ENCODE measurements around the gene CSRP1. TPM values are rescaled to one million over a fixed set of nuclear protein-coding genes. Genes with fewer than 3 reads are reported as not detected.

Gene CSRP1
- total and polyA plus RNA-seq, 2 of the 13 experiments (the other 11 are each of a cell fraction or from before 2014, with no cell fraction given), result 17.7 to 68.9 TPM

DNA sequence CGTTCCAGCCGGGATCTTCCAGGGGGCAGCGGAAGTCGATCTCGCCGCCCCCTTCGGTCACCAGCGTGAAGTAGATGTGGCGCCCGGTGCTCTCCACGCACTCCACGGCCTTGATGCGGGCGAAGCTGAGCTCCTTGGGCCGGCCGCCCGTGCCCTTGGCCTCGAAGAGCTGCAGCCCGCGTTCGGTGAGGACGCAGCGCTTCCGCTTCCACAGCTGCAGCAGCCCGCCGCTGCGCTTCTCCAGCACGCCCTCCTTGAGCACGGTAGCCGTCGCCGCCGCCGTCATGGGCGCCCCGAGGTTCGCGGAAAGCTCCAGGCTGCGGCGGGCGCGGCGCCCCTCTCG, 38.5 kb downstream of the CSRP1 start (continued):
- TF ChIP-seq KAT7 (CRISPR knock-in tag; IDR thresholded peaks at IDR 0.05; ENCODE audit: borderline replicate concordance) (no peak), ZNF768 (CRISPR knock-in tag; IDR thresholded peaks at IDR 0.05) (0 out of 2 replicates have a peak, but pooled peaks have one; percentile 8), RBM39 (IDR thresholded peaks at IDR 0.05; ENCODE audit: low read depth, low read length, poor library complexity, severe bottlenecking) (no peak), ZNF317 (CRISPR knock-in tag; IDR thresholded peaks at IDR 0.05) (no peak), KLF16 (CRISPR knock-in tag; IDR thresholded peaks at IDR 0.05) (0 out of 4 replicates have a peak, but pooled peaks of 1 of the 2 experiments have one; percentile 4), RARA (CRISPR knock-in tag; IDR thresholded peaks at IDR 0.05) (peak; percentile 58), U2AF1 (optimal IDR thresholded peaks at IDR 0.05; ENCODE audit: low read depth, low read length) (no peak)
- TF ChIP-seq, protein P1, sequence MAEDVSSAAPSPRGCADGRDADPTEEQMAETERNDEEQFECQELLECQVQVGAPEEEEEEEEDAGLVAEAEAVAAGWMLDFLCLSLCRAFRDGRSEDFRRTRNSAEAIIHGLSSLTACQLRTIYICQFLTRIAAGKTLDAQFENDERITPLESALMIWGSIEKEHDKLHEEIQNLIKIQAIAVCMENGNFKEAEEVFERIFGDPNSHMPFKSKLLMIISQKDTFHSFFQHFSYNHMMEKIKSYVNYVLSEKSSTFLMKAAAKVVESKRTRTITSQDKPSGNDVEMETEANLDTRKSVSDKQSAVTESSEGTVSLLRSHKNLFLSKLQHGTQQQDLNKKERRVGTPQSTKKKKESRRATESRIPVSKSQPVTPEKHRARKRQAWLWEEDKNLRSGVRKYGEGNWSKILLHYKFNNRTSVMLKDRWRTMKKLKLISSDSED (CRISPR knock-in tag; IDR thresholded peaks at IDR 0.05), result no peak
- TF ChIP-seq, protein P2, sequence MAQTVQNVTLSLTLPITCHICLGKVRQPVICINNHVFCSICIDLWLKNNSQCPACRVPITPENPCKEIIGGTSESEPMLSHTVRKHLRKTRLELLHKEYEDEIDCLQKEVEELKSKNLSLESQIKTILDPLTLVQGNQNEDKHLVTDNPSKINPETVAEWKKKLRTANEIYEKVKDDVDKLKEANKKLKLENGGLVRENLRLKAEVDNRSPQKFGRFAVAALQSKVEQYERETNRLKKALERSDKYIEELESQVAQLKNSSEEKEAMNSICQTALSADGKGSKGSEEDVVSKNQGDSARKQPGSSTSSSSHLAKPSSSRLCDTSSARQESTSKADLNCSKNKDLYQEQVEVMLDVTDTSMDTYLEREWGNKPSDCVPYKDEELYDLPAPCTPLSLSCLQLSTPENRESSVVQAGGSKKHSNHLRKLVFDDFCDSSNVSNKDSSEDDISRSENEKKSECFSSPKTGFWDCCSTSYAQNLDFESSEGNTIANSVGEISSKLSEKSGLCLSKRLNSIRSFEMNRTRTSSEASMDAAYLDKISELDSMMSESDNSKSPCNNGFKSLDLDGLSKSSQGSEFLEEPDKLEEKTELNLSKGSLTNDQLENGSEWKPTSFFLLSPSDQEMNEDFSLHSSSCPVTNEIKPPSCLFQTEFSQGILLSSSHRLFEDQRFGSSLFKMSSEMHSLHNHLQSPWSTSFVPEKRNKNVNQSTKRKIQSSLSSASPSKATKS (CRISPR knock-in tag; IDR thresholded peaks at IDR 0.05), result no peak; the same call in 1 of the 2 replicates
- TF ChIP-seq, protein P3, sequence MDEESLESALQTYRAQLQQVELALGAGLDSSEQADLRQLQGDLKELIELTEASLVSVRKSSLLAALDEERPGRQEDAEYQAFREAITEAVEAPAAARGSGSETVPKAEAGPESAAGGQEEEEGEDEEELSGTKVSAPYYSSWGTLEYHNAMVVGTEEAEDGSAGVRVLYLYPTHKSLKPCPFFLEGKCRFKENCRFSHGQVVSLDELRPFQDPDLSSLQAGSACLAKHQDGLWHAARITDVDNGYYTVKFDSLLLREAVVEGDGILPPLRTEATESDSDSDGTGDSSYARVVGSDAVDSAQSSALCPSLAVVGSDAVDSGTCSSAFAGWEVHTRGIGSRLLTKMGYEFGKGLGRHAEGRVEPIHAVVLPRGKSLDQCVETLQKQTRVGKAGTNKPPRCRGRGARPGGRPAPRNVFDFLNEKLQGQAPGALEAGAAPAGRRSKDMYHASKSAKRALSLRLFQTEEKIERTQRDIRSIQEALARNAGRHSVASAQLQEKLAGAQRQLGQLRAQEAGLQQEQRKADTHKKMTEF (CRISPR knock-in tag; IDR thresholded peaks at IDR 0.05), result no peak
- TF ChIP-seq, protein P4, sequence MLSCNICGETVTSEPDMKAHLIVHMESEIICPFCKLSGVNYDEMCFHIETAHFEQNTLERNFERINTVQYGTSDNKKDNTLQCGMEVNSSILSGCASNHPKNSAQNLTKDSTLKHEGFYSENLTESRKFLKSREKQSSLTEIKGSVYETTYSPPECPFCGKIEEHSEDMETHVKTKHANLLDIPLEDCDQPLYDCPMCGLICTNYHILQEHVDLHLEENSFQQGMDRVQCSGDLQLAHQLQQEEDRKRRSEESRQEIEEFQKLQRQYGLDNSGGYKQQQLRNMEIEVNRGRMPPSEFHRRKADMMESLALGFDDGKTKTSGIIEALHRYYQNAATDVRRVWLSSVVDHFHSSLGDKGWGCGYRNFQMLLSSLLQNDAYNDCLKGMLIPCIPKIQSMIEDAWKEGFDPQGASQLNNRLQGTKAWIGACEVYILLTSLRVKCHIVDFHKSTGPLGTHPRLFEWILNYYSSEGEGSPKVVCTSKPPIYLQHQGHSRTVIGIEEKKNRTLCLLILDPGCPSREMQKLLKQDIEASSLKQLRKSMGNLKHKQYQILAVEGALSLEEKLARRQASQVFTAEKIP (CRISPR knock-in tag; IDR thresholded peaks at IDR 0.05; ENCODE audit: borderline replicate concordance), result no peak
- TF ChIP-seq, protein P5, sequence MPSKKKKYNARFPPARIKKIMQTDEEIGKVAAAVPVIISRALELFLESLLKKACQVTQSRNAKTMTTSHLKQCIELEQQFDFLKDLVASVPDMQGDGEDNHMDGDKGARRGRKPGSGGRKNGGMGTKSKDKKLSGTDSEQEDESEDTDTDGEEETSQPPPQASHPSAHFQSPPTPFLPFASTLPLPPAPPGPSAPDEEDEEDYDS (CRISPR knock-in tag; IDR thresholded peaks at IDR 0.05), result no peak
- TF ChIP-seq, protein P6, sequence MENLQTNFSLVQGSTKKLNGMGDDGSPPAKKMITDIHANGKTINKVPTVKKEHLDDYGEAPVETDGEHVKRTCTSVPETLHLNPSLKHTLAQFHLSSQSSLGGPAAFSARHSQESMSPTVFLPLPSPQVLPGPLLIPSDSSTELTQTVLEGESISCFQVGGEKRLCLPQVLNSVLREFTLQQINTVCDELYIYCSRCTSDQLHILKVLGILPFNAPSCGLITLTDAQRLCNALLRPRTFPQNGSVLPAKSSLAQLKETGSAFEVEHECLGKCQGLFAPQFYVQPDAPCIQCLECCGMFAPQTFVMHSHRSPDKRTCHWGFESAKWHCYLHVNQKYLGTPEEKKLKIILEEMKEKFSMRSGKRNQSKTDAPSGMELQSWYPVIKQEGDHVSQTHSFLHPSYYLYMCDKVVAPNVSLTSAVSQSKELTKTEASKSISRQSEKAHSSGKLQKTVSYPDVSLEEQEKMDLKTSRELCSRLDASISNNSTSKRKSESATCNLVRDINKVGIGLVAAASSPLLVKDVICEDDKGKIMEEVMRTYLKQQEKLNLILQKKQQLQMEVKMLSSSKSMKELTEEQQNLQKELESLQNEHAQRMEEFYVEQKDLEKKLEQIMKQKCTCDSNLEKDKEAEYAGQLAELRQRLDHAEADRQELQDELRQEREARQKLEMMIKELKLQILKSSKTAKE (CRISPR knock-in tag; IDR thresholded peaks at IDR 0.05; ENCODE audit: borderline replicate concordance), result peak; percentile 58; the same call in 1 of the 2 replicates
- TF ChIP-seq, protein P7, sequence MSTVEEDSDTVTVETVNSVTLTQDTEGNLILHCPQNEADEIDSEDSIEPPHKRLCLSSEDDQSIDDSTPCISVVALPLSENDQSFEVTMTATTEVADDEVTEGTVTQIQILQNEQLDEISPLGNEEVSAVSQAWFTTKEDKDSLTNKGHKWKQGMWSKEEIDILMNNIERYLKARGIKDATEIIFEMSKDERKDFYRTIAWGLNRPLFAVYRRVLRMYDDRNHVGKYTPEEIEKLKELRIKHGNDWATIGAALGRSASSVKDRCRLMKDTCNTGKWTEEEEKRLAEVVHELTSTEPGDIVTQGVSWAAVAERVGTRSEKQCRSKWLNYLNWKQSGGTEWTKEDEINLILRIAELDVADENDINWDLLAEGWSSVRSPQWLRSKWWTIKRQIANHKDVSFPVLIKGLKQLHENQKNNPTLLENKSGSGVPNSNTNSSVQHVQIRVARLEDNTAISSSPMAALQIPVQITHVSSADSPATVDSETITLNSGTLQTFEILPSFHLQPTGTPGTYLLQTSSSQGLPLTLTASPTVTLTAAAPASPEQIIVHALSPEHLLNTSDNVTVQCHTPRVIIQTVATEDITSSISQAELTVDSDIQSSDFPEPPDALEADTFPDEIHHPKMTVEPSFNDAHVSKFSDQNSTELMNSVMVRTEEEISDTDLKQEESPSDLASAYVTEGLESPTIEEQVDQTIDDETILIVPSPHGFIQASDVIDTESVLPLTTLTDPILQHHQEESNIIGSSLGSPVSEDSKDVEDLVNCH (CRISPR knock-in tag; IDR thresholded peaks at IDR 0.05), result no peak
